ENCODE data around the gene FLT1. TPM values are rescaled to one million over a fixed set of nuclear protein-coding genes. Genes with fewer than 3 reads are reported as not detected.

The FLT1 gene
- total RNA-seq, 1 donor from 2014 or later, result 6.5 TPM

GRCh38 chr13:28473044-28473443 is 21.9 kb downstream of the FLT1 start:
- no peak for DNase-seq (ENCODE audit: low spot score in 2 of 2, unreplicated experiment in 2 of 2)
- H3K36me3 Mint-ChIP-seq, result no peaks in the 10 kb centered on the region
- no peaks in the 10 kb centered on the region for H3K27me3 Mint-ChIP-seq (ENCODE audit: low read depth)
- H3K9me3 Mint-ChIP-seq, result peaks cover 8% of the 10 kb centered on the region
- H3K4me3 Mint-ChIP-seq, result no peak overlapping the region
- no peak for TF ChIP-seq CTCF (IDR thresholded peaks at IDR 0.05; ENCODE audit: unreplicated experiment)
- peaks cover 11% of the 10 kb centered on the region for H3K4me1 Mint-ChIP-seq
- H3K27ac Mint-ChIP-seq, result no peak overlapping the region

- Mint-ChIP-seq H3K4me3 (no peak overlapping the region), H3K27me3 (ENCODE audit: low read depth) (no peaks in the 10 kb centered on the region), H3K9me3 (peaks cover 8% of the 10 kb centered on the region), H3K36me3 (no peaks in the 10 kb centered on the region), H3K4me1 (peaks cover 13% of the 10 kb centered on the region), H3K27ac (no peak overlapping the region)
- DNase-seq (ENCODE audit: low spot score in 2 of 2, unreplicated experiment in 2 of 2), result no peak
- no peak for TF ChIP-seq CTCF (IDR thresholded peaks at IDR 0.05; ENCODE audit: unreplicated experiment)
Observed at GRCh38 chr13:28471421-28471820, 23.5 kb downstream of the FLT1 start.

GRCh38 chr13:28470296-28470695 is 24.6 kb downstream of the FLT1 start:
- peaks cover 8% of the 10 kb centered on the region for H3K9me3 Mint-ChIP-seq
- H3K27ac Mint-ChIP-seq, result no peak overlapping the region
- no peak for TF ChIP-seq CTCF (IDR thresholded peaks at IDR 0.05; ENCODE audit: unreplicated experiment)
- no peaks in the 10 kb centered on the region for H3K36me3 Mint-ChIP-seq
- no peak for DNase-seq (ENCODE audit: low spot score in 2 of 2, unreplicated experiment in 2 of 2)
- H3K4me3 Mint-ChIP-seq, result no peak overlapping the region
- peaks cover 4% of the 10 kb centered on the region for H3K4me1 Mint-ChIP-seq
- no peaks in the 10 kb centered on the region for H3K27me3 Mint-ChIP-seq (ENCODE audit: low read depth)

- no peaks in the 10 kb centered on the region for H3K27me3 Mint-ChIP-seq (ENCODE audit: low read depth)
- H3K27ac Mint-ChIP-seq, result no peak overlapping the region
- no peak overlapping the region for H3K4me3 Mint-ChIP-seq
- peaks cover 2% of the 10 kb centered on the region for H3K4me1 Mint-ChIP-seq
- TF ChIP-seq CTCF (IDR thresholded peaks at IDR 0.05; ENCODE audit: unreplicated experiment), result no peak
- H3K9me3 Mint-ChIP-seq, result peaks cover 8% of the 10 kb centered on the region
- H3K36me3 Mint-ChIP-seq, result no peaks in the 10 kb centered on the region
- DNase-seq (ENCODE audit: low spot score in 2 of 2, unreplicated experiment in 2 of 2), result no peak
Observed at GRCh38 chr13:28469316-28469715, 25.6 kb downstream of the FLT1 start.

- Mint-ChIP-seq H3K4me3 (no peak overlapping the region), H3K27ac (no peak overlapping the region), H3K4me1 (peaks cover 2% of the 10 kb centered on the region), H3K9me3 (peaks cover 8% of the 10 kb centered on the region), H3K36me3 (no peaks in the 10 kb centered on the region), H3K27me3 (ENCODE audit: low read depth) (no peaks in the 10 kb centered on the region)
- TF ChIP-seq CTCF (IDR thresholded peaks at IDR 0.05; ENCODE audit: unreplicated experiment), result no peak
- no peak for DNase-seq (ENCODE audit: low spot score in 2 of 2, unreplicated experiment in 2 of 2)
Observed at GRCh38 chr13:28468023-28468915, 26.7 kb downstream of the FLT1 start.

Data from mesothelial cell of epicardium (in vitro differentiated cells).